ENCODE data around the gene FAM204A.

DNA sequence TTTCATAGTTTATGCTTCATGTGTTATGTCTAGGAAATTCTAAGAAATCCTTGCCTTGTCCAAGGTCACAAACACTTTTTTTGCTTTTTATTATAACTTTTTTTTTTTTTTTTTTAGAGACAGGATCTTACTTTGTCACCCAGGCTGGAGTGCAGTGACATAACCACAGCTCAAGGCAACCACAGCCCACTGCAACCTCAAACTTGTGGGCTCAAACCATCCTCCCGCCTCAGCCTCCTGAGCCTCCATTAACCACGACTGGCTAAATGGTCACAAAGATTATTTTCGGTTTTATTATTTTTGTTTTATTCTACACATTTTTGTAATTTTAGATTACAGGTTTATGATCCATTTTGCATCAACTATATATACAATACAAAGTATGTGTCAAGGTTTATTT lies 7.1 kb upstream of the FAM204A start:
- TF ChIP-seq CTCF (IDR thresholded peaks at IDR 0.05) (no peak), POLR2A (IDR thresholded peaks at IDR 0.05) (no peak)

All from uterus (tissue), 2 donors.